GM23338 (cell line): ENCODE measurements around the gene DDX24. TPM values are rescaled to one million over a fixed set of nuclear protein-coding genes. Genes with fewer than 3 reads are reported as not detected.

Experiments used
- ATAC-seq: fragments of 200-7000 bp; cut with Tn5 transposase; 3 replicates; pipeline ENCODE4 v1.9.1; 2020
- DNase-seq: peaks from one replicate; pipeline ENCODE4 v3.0.0-alpha.2; 2015; ENCODE audit warnings: low spot score
- H2AFZ ChIP-seq: fragments of 200-600 bp; sonication (generic); 2 replicates; pipeline ENCODE4 v1.8.0; 2016; ENCODE audit warnings: antibody characterized with exemption, mild to moderate bottlenecking, moderate library complexity
- H3F3A ChIP-seq: fragments of 200-600 bp; sonication (generic); replicated peaks from 2 replicates; pipeline ENCODE4 v1.8.0; 2017; ENCODE audit warnings: antibody characterized with exemption, mixed run types, low read depth
- H3K27ac ChIP-seq: fragments of 200-600 bp; sonication (generic); 2 replicates; pipeline ENCODE4 v1.6.1; 2016; ENCODE audit warnings: low read depth
- H3K27me3 ChIP-seq: fragments of 200-600 bp; sonication (generic); 2 replicates; pipeline ENCODE4 v1.8.0; 2016; ENCODE audit warnings: mild to moderate bottlenecking, mixed run types, moderate library complexity; ENCODE audit not compliant: insufficient read depth
- H3K36me3 ChIP-seq: fragments of 200-600 bp; sonication (generic); 2 replicates; pipeline ENCODE4 v1.8.0; 2016; ENCODE audit warnings: mild to moderate bottlenecking; ENCODE audit not compliant: insufficient read depth
- H3K4me1 ChIP-seq: fragments of 200-600 bp; sonication (generic); 2 replicates; pipeline ENCODE4 v1.8.0; 2016; ENCODE audit warnings: mild to moderate bottlenecking, moderate library complexity; ENCODE audit not compliant: insufficient read depth
- H3K4me2 ChIP-seq: fragments of 200-600 bp; sonication (generic); 2 replicates; pipeline ENCODE4 v1.7.1; 2017; ENCODE audit warnings: mixed run types
- H3K4me3 ChIP-seq: fragments of 200-600 bp; sonication (generic); 2 replicates; pipeline ENCODE4 v1.6.1; 2016; ENCODE audit warnings: mixed run types
- H3K79me2 ChIP-seq: fragments of 200-600 bp; sonication (generic); replicated peaks from 2 replicates; pipeline ENCODE4 v1.8.0; 2017; ENCODE audit warnings: mild to moderate bottlenecking; ENCODE audit not compliant: insufficient read depth
- H3K9me2 ChIP-seq: fragments of 200-600 bp; sonication (generic); 2 replicates; pipeline ENCODE4 v1.8.0; 2017; ENCODE audit not compliant: insufficient read depth
- H4K20me1 ChIP-seq: fragments of 200-600 bp; sonication (generic); replicated peaks from 2 replicates; pipeline ENCODE4 v1.8.0; 2017; ENCODE audit warnings: mild to moderate bottlenecking; ENCODE audit not compliant: insufficient read depth
- H3K27ac Mint-ChIP-seq: 2 replicates; pipeline ENCODE4 v1.8.0; 2020; ENCODE audit warnings: inconsistent platforms, mild to moderate bottlenecking, moderate library complexity, mixed read lengths
- H3K27me3 Mint-ChIP-seq: 3 replicates; pipeline ENCODE4 v1.8.0; 2022; ENCODE audit warnings: low read depth, mild to moderate bottlenecking, moderate library complexity, mixed read lengths, inconsistent platforms; ENCODE audit not compliant: insufficient read depth, poor library complexity
- H3K36me3 Mint-ChIP-seq: 3 replicates; pipeline ENCODE4 v1.8.0; 2021; ENCODE audit warnings: low read depth, mild to moderate bottlenecking, inconsistent platforms, moderate library complexity, mixed read lengths
- H3K4me1 Mint-ChIP-seq: 3 replicates; pipeline ENCODE4 v1.8.0; 2020; ENCODE audit warnings: mild to moderate bottlenecking, inconsistent platforms, mixed read lengths
- H3K4me3 Mint-ChIP-seq: 3 replicates; pipeline ENCODE4 v1.8.0; 2021; ENCODE audit warnings: moderate library complexity, mild to moderate bottlenecking, inconsistent platforms, mixed read lengths
- H3K9me3 Mint-ChIP-seq: 3 replicates; pipeline ENCODE4 v1.8.0; 2020; ENCODE audit warnings: moderate library complexity, mild to moderate bottlenecking, inconsistent platforms, mixed read lengths
- CREB1 ChIP-seq: fragments of 250-450 bp; sonication (Bioruptor Pico); IDR thresholded peaks from 2 replicates; pipeline ENCODE4 v1.5.0; 2020; ENCODE audit warnings: low read depth, mild to moderate bottlenecking, moderate library complexity
- CTCF ChIP-seq, 2 experiments: fragments of 200-600 bp in 1 of 2; sonication (generic) in 1 of 2; conservative IDR thresholded peaks; 2 replicates each; pipeline versions ENCODE4 v1.5.1 to v1.6.1; 2016 to 2017; ENCODE audit warnings: antibody characterized with exemption in 2 of 2, low read depth in 2 of 2, mild to moderate bottlenecking in 2 of 2, moderate library complexity in 1 of 2
- ETS1 ChIP-seq: IDR thresholded peaks from 2 replicates; pipeline ENCODE4 v1.6.1; 2016; ENCODE audit warnings: antibody characterized with exemption
- EZH2phosphoT487 ChIP-seq: fragments of 200-600 bp; sonication (generic); IDR thresholded peaks from one replicate; pipeline ENCODE4 v1.8.1; 2018; ENCODE audit warnings: antibody characterized with exemption; ENCODE audit not compliant: unreplicated experiment
- NANOG ChIP-seq: IDR thresholded peaks from 2 replicates; pipeline ENCODE4 v1.6.1; 2016; ENCODE audit warnings: antibody characterized with exemption, borderline replicate concordance
- POLR2AphosphoS5 ChIP-seq: IDR thresholded peaks from 2 replicates; pipeline ENCODE4 v1.6.1; 2016; ENCODE audit warnings: antibody characterized with exemption, low read depth
- STAT1 ChIP-seq: IDR thresholded peaks from one replicate; pipeline ENCODE4 v1.6.1; 2016; ENCODE audit warnings: antibody characterized with exemption; ENCODE audit not compliant: unreplicated experiment
- ZNF114 ChIP-seq: fragments of 250-450 bp; sonication (Bioruptor Pico); IDR thresholded peaks from 2 replicates; pipeline ENCODE4 v1.5.0; 2020; ENCODE audit warnings: mild to moderate bottlenecking, moderate library complexity
- ZNF462 ChIP-seq: fragments of 250-450 bp; sonication (Bioruptor Pico); IDR thresholded peaks from 2 replicates; pipeline ENCODE4 v1.5.0; 2020; ENCODE audit warnings: mild to moderate bottlenecking, moderate library complexity
- polyA plus RNA-seq: library from polyadenylated mRNA; unstranded; fragments of >200 nt; fragmentation: Nextera tagmentation; extraction: Ambion mirVana; gene quantifications from 2 replicates; pipeline ENCODE4 v1.2.1, GENCODE V29; 2016
- total RNA-seq: library from RNA; depleted of rRNA; stranded (reverse); fragments of >200 nt; shearing (Covaris generic); gene quantifications from 2 replicates; pipeline ENCODE4 v1.2.3, GENCODE V29; 2014

The DDX24 gene
- total and polyA plus RNA-seq, 2 experiments from 2014 or later: 150 to 265 TPM

- Mint-ChIP-seq H3K4me1 (peaks cover 8% of the 10 kb centered on the region; the same call in 2 of the 3 replicates), H3K4me3 (no peak overlapping the region), H3K27ac (no peak overlapping the region), H3K9me3 (no peaks in the 10 kb centered on the region; the same call in 2 of the 3 replicates), H3K36me3 (peaks cover 8% of the 10 kb centered on the region; the same call in 1 of the 3 replicates), H3K27me3 (peaks cover 18% of the 10 kb centered on the region)
- H2AFZ ChIP-seq: no peak overlapping the region
- no peaks in the 10 kb centered on the region for H3K79me2 ChIP-seq
- H3K36me3 ChIP-seq: no peaks in the 10 kb centered on the region
- H3K27me3 ChIP-seq: no peaks in the 10 kb centered on the region
- ATAC-seq: no peak
- TF ChIP-seq NANOG (no peak), ETS1 (no peak), EZH2phosphoT487 (no peak), ZNF114 (CRISPR knock-in tag) (no peak), POLR2AphosphoS5 (no peak), ZNF462 (CRISPR knock-in tag) (no peak), CTCF (conservative IDR thresholded peaks at IDR 0.05; ENCODE audit: low read depth in 2 of 2) (no peak), CREB1 (CRISPR knock-in tag) (no peak), STAT1 (no peak)
- no peaks in the 10 kb centered on the region for H3K4me1 ChIP-seq
- no peaks in the 10 kb centered on the region for H3F3A ChIP-seq
- H3K27ac ChIP-seq: no peak overlapping the region
- no peak overlapping the region for H3K4me2 ChIP-seq
- no peaks in the 10 kb centered on the region for H3K9me2 ChIP-seq
- H3K4me3 ChIP-seq: no peak overlapping the region
- H4K20me1 ChIP-seq: no peaks in the 10 kb centered on the region
- DNase-seq: no peak
Measured at GRCh38 chr14:94040247-94040646, 40.8 kb downstream of the DDX24 start.
